ENCODE data around the gene SETD4. TPM values are rescaled to one million over a fixed set of nuclear protein-coding genes. Genes with fewer than 3 reads are reported as not detected.

Gene SETD4
- total RNA-seq, result 10 to 100 TPM; 52.3 to 62.7 TPM
- polyA plus RNA-seq (ENCODE audit: insufficient read depth, low read depth, low replicate concordance), result 52.3 TPM
- long read RNA-seq, donor 1, result 0 reads
- long read RNA-seq, donor 2, partial matches to known transcripts, result 0 of 1 reads
- long read RNA-seq, donor 2, other reads (novel, unspliced or antisense), result 0 of 1 reads

DNA sequence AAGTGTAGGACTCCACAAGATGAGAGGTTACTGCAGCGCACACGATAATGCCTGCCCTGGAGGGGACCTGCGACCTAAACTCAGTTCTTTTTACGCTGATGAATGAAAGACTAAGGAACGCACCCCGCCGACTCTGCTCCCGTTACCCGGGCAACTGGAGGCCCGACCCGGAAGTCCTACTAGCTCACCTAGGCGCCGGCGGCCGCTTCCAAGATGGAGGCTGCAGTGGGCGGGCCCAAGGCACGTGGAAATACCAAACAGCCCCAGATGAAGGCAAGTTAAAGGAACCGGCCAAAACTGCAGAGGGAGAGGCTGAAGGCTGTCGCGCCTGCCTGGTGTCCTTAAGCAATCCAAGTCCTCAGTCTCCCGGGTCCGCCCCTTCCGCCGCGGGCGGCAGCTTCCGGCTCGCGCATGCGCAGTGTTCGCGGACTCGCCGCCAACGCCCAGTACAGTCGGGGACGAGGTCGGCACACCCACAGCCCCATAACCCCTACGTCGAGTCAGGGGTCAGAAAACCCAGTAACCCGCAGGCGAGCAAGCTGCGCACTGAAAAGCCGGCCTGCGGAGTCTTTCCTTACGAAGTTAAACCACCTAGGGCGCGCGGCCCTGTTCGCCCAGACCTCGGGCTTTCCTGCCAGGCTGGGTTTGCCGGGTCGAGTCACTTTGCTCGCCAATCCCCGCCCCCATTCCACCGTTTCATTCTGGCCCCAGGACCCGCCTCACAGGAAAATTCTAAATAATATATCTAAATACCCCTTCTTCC is at the start of gene SETD4:
SETD4 (minus strand) TSS at position 368 of the 763 bp plus-strand sequence. CDS start 1,638 bp downstream, outside the sequence.
- peak; percentile 42 for TF ChIP-seq POLR2A (IDR thresholded peaks at IDR 0.05)
- no peak for TF ChIP-seq CTCF (IDR thresholded peaks at IDR 0.05)
- intact Hi-C loops (cut with DNase I; ENCODE audit: low total_unique reads), result no loop called here

GRCh38 chr21:36109868-36110267 is 49.5 kb upstream of the SETD4 start:
- Histone ChIP-seq H3K36me3 (ENCODE audit: low read depth, missing control alignments) (no peaks in the 10 kb centered on the region), H3K4me3 (no peak overlapping the region), H3K27me3 (no peaks in the 10 kb centered on the region), H3K27ac (no peak overlapping the region), H3K4me1 (peaks cover 6% of the 10 kb centered on the region), H3K9me3 (no peaks in the 10 kb centered on the region)
- WGBS, 2 donors, result 93 to 95% methylated on average over 10 of the region's 10 CpGs
- no peak for DNase-seq
- TF ChIP-seq POLR2A (IDR thresholded peaks at IDR 0.05) (no peak), CTCF (IDR thresholded peaks at IDR 0.05) (no peak)
- intact Hi-C loops (cut with DNase I; ENCODE audit: low total_unique reads), result no loop called here

More for the DNA sequence above, at the start of gene SETD4:
- H3K4me3 ChIP-seq, result peak within 1 kb of the TSS; percentile 79 to 92
- 0 to 1% methylated on average over 16 to 56 of the region's 57 CpGs for WGBS, 2 donors
- no peaks in the 10 kb centered on the region for H3K9me3 ChIP-seq
- no peaks in the 10 kb centered on the region for H3K36me3 ChIP-seq (ENCODE audit: low read depth, missing control alignments)
- DNase-seq, result peak; percentile 96
- no peaks in the 10 kb centered on the region for H3K27me3 ChIP-seq
- H3K4me1 ChIP-seq, result peaks cover 13% of the 10 kb centered on the region
- peak within 1 kb of the TSS; percentile 77 to 92 for H3K27ac ChIP-seq

DNA sequence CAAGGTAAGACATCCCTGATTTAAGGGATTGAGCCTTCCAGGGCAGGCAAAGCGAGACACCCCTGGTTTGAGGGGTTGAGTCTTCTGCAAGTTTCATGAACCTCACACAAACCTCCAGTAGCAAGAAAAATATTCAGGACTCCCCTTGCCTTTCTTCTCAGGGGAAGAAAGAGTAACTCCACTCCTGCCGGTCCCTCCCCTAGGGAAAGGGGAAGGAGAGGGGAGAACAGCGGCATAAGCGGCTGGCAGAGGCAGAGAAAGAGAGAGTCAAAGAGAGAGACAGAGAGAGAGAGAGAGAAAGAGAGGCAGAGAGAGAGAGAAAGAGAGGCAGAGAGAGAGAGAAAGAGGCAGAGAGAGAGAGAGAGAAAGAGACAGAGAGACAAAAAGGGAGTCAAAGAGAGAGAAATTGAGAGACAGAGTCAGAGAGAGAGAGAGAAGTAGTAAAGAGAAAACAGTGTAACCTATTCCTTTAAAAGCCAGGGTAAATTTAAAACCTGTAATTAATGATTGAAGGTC is 45.1 kb upstream of the SETD4 start:
- Histone ChIP-seq H3K36me3 (ENCODE audit: low read depth, missing control alignments) (no peaks in the 10 kb centered on the region), H3K27me3 (no peaks in the 10 kb centered on the region), H3K27ac (no peak overlapping the region), H3K4me1 (no peaks in the 10 kb centered on the region), H3K4me3 (peak overlapping the region; percentile 29 to 35), H3K9me3 (no peaks in the 10 kb centered on the region)
- intact Hi-C loops (cut with DNase I; ENCODE audit: low total_unique reads), result no loop called here
- WGBS, 2 donors, result 41 to 45% methylated on average over 4 of the region's 4 CpGs
- DNase-seq, result no peak
- TF ChIP-seq CTCF (IDR thresholded peaks at IDR 0.05) (no peak), POLR2A (IDR thresholded peaks at IDR 0.05) (no peak)

- DNase-seq, result peak; percentile 75
- 20 to 30% methylated on average over 25 to 29 of the region's 29 CpGs for WGBS, 2 donors
- Histone ChIP-seq H3K27me3 (no peaks in the 10 kb centered on the region), H3K4me3 (peak overlapping the region; percentile 29 to 35), H3K4me1 (no peaks in the 10 kb centered on the region), H3K9me3 (no peaks in the 10 kb centered on the region), H3K36me3 (ENCODE audit: low read depth, missing control alignments) (no peaks in the 10 kb centered on the region), H3K27ac (no peak overlapping the region)
- intact Hi-C loops (cut with DNase I; ENCODE audit: low total_unique reads), result no loop called here
- peak; percentile 38 to 59 (median 55) for TF ChIP-seq CTCF (IDR thresholded peaks at IDR 0.05)
- no peak for TF ChIP-seq POLR2A (IDR thresholded peaks at IDR 0.05)
Observed at GRCh38 chr21:36104317-36105300, 44.3 kb upstream of the SETD4 start.
